Sciatic nerve (tissue), 2 donors: ENCODE results near the gene WDR86. TPM values are rescaled to one million over a fixed set of nuclear protein-coding genes. Genes with fewer than 3 reads are reported as not detected.
A peak's percentile ranks its signal among the peaks of the same experiment; 100 is the strongest.

Experiments
- ATAC-seq: fragments of 200-7000 bp; cut with Tn5 transposase; one replicate; pipeline ENCODE4 v1.9.1; 2020; ENCODE audit warnings: mild to moderate bottlenecking, moderate library complexity
- DNase-seq: peaks from one replicate; pipeline ENCODE4 v3.0.0-alpha.2; 2020; ENCODE audit warnings: low spot score
- intact Hi-C: fragments of 100-400 bp; cut with DNase I; formaldehyde crosslinking; loops from one replicate; pipeline ENCODE4 v1.14.2; 2022
- microRNA-seq: library from miRNA; unstranded; fragments of <30 nt; microRNA quantifications from one replicate; pipeline ENCODE4 v1.2.0, GENCODE V29; 2020
- total RNA-seq: library from RNA; stranded (reverse); fragmentation: NEBNext Ultra II Directional; extraction: Animal tissue kit (Norgen Biotek cat#: 25700); gene quantifications from one replicate; pipeline ENCODE4 v1.2.1, GENCODE V29; 2021
- donor health status: DM: no; HTN: no; CAD: no.
- donor health status: DM: no; HTN: no; CAD: no.

WDR86 gene
- total RNA-seq, 1 donor from 2014 or later = 101 TPM

DNA sequence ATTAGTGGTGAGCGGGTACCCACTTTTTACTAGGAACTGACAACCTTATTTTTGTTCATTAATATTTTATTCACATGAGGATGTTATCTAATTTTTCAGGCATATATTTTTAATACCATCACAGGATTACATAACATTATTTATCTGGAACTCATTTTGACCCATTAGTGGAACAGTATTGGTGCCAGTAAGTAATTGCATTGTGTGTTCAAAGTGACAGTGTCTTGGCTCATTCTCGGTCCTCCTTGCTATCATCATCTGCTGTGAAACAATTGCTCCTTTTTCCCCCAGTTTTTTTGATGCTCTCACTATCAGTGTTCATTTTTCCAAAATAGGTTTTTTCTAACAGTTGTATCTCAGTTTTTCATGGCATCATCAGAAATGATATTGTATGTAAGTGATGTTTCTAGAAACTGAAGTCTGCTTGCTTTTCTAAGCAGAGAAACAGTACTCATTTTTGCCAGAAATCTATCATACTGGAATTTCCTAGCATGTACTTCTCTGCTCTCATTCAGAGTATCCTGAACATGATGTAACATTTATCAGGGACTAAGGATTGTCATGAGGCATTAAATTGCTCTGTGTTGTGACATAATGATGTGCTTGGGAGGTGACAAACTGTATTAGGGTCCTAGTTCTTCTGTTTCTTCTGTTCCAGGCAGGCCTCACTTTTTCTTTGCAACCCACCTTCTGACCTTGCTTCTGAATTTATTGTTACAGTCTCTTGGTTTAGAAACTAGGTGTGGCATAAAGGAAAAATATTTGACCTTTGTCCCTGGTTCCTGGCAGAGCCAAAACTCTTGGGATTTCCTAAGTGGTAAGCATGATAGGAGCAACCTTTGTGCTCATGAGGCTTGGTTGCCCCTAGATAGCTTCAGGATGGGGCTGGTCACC is 64.0 kb downstream of the WDR86 start:
- intact Hi-C loops = loop anchor here (10.0 kb wide), 1 partner anchor 621 kb away; no protein-coding TSS in a partner anchor
- DNase-seq (no peak), ATAC-seq (no peak)

- DNase-seq (no peak), ATAC-seq (no peak)
- intact Hi-C loops = loop anchor here (10.0 kb wide), 1 partner anchor 619 kb away; no protein-coding TSS in a partner anchor
These were observed 66.3 kb downstream of the WDR86 start for GRCh38 chr7:151343516-151343915.

GRCh38 chr7:151342811-151343210 is 67.0 kb downstream of the WDR86 start:
- ATAC-seq (no peak), DNase-seq (no peak)
- intact Hi-C loops = loop anchor here (10.0 kb wide), 1 partner anchor 618 kb away; no protein-coding TSS in a partner anchor

- intact Hi-C loops = loop anchor here (10.0 kb wide), 1 partner anchor 617 kb away; no protein-coding TSS in a partner anchor
- ATAC-seq (no peak), DNase-seq (no peak)
These were observed 67.7 kb downstream of the WDR86 start for GRCh38 chr7:151342102-151342646.

DNA sequence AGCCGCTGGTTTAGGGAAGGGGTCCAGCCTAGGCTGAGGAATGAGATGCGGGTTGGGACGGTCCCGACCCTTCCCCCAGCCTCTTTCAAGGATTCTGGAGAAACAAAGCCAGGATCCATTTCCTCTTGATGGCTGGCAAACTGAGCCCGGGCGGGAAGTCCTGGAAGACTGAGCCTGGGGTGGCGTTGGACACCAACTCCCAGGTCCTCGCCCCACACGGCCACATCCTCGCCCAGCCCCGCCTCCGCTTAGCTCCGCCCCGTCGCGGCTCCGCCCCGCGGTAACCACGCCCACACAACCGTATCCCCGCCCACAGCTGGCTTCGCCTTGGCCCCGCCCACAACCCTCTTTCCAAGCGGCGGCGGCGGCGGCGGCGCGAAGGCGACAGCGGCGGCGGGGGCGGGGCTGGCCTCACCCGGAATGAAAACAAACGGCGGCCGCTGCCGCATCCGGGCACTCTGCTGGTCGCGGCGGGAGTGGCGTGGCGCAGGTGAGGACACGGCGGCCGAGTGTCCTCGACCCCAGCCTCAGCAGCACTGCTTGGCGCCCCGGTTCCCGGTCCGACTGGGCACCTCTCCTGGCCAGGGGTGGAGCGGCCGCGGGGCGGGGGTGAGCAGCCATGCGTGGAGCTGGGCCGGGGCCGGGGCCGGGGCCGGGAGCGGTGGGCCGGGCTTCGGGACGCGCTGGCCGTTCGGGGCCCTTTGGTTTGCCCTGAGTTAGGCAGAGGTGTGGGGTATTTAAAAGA is 68.3 kb downstream of the WDR86 start, which contains the start of gene NUB1:
Gene NUB1, plus strand, starts transcription at position 456 of the 745 bp plus-strand sequence. CDS start 3,538 bp downstream, outside the sequence.
- intact Hi-C loops = loop anchor here (10.0 kb wide), 1 partner anchor 617 kb away; no protein-coding TSS in a partner anchor
- peak; percentile 100 for ATAC-seq

DNA sequence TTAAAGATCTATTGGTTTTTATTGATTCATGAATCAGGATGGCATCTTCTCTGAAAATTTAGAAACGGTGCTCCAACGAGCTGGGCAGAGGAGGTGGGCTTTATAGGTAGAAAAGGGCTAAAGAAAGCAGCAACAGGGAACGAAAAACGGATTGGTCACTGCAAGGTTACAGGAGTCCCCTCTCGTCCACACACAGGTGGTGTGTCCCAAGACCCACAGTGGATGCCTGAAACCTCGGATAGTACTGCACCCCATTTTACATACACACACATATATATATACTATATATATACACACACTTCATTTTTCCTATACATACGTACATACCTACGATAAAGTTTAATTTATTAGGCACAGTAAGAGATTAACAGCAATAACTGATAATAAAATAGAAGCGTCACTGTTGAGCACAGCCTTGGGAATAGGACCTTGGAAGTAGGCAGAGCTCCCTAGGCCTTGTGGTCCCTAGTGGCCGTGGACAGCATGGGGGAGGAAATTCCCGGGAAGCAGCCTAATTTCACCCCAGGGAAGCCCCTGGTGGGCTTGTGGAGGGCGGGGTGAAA is 69.0 kb downstream of the WDR86 start:
- intact Hi-C loops = loop anchor here (10.0 kb wide), 1 partner anchor 616 kb away; no protein-coding TSS in a partner anchor
- DNase-seq (no peak), ATAC-seq (peak; percentile 41)

More for the DNA sequence above, 68.3 kb downstream of the WDR86 start, which contains the start of gene NUB1:
- DNase-seq = peak; percentile 97

DNA sequence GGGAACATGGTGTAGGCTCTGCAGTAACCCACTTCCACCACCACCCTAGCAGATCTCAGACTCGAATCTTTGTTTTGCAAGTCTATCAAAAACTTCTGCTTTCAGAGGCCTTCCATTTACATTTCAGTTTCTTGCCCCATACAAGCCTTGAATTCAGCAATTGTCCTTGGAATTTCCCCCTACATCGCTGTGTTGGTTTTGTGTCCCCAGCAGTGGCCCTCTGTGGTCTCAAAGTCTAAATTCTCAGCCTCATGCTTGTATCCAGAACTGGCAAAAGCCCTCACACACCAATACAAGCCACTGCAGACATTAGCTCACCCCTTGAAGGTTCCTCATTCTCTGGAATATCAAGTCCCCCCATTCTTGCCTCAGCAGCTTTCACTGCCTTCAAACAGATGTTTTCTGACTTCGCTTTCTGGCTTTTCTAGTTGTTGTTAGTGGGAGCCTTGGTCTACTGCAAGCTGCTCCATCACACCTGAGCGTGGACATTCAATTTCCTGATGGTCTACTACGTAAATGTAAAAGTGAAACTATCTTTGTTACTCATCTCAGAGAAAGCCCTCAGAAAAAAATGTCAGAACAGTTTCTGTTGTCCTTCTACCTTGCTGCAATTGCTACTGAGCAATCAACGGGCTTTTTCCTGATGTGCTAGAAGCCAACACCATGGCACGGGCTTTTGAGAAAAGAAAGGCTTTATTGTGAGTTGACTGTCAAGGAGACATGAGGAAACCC is 70.0 kb downstream of the WDR86 start:
- intact Hi-C loops = loop anchor here (10.0 kb wide), 1 partner anchor 615 kb away; no protein-coding TSS in a partner anchor
- DNase-seq = no peak
- no peak for ATAC-seq

- ATAC-seq (no peak), DNase-seq (no peak)
- intact Hi-C loops = no loop called here
These were observed 71.0 kb downstream of the WDR86 start for GRCh38 chr7:151338809-151339208.

GRCh38 chr7:151337346-151337745 is 72.5 kb downstream of the WDR86 start:
- intact Hi-C loops = no loop called here
- no peak for ATAC-seq
- DNase-seq = no peak

- intact Hi-C loops = no loop called here
- no peak for ATAC-seq
- no peak for DNase-seq
These were observed 73.7 kb downstream of the WDR86 start for GRCh38 chr7:151336027-151336708.

DNA sequence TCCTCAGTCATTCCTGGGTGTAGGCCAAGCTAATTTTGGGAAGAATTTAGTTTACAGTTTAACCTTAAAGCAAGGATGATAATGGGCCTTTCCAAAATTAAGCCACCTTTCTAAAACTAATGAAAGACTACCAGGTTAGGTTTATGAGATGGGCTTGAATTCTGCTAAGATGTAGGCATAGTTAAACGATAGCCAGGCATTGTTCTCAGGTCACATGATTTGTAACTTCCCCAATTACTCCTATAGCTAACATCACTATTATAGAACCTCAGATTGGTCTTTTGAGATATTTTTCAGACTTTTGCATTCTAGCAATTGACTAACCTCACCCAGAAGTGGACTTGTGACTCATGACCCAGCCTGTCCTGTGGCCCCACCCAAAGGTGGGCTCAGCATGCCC is 75.2 kb downstream of the WDR86 start:
- intact Hi-C loops = no loop called here
- no peak for DNase-seq
- no peak for ATAC-seq

Small RNA genes within 50 kb of the gene (microRNA-seq; reads per million reads assigned to microRNA genes)
- not detected for gene MIR3907

Other genes starting within 250 kb of the WDR86 start
- not detected for gene GBX1, start 242.3 kb downstream of the WDR86 start, total RNA-seq
- not detected for gene ASB10, start 222.8 kb downstream of the WDR86 start, total RNA-seq
- gene H2BK1, start 199.6 kb downstream of the WDR86 start, total RNA-seq = not detected
- gene ABCF2, start 182.8 kb downstream of the WDR86 start, total RNA-seq = 20.8 TPM
- gene CHPF2, start 177.6 kb downstream of the WDR86 start, total RNA-seq = 23.6 TPM
- 50.7 TPM for gene SMARCD3, start 161.3 kb downstream of the WDR86 start, total RNA-seq
- 48.5 TPM for gene NUB1, start 68.2 kb downstream of the WDR86 start, total RNA-seq
- gene CRYGN, start 30.1 kb upstream of the WDR86 start, total RNA-seq = 3.9 TPM
- 113 TPM for gene RHEB, start 109.9 kb upstream of the WDR86 start, total RNA-seq